ENCODE results near the gene GRM7. TPM values are rescaled to one million over a fixed set of nuclear protein-coding genes. Genes with fewer than 3 reads are reported as not detected.

Gene GRM7
- polyA plus RNA-seq, 3 donors, result not detected

DNA sequence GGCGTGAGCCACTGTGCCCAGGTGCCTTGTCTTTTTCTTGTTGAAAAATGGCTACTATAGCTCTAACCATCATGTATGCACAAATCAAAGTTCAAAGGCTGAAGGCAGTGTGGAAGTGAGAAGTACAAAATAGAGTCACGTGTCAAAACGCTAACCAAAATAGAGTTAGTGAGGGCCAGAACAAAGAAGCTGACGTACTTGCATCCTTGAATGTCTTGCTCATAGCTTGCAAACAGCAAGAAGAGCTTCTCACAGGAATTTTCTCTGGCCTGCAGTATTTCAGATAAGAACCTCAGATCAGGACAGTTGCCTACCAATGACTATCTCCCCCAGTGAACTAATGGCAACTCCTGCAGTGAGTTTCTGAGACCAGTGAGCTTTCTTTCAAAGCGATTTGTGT is 713.5 kb downstream of the GRM7 start:
- H3K36me3 ChIP-seq (replicated peaks in 1 of 2; ENCODE audit: control insufficient read depth in 1 of 2, insufficient read depth in 2 of 2, low read length in 2 of 2), result no peaks in the 10 kb centered on the region
- TF ChIP-seq, protein P1, sequence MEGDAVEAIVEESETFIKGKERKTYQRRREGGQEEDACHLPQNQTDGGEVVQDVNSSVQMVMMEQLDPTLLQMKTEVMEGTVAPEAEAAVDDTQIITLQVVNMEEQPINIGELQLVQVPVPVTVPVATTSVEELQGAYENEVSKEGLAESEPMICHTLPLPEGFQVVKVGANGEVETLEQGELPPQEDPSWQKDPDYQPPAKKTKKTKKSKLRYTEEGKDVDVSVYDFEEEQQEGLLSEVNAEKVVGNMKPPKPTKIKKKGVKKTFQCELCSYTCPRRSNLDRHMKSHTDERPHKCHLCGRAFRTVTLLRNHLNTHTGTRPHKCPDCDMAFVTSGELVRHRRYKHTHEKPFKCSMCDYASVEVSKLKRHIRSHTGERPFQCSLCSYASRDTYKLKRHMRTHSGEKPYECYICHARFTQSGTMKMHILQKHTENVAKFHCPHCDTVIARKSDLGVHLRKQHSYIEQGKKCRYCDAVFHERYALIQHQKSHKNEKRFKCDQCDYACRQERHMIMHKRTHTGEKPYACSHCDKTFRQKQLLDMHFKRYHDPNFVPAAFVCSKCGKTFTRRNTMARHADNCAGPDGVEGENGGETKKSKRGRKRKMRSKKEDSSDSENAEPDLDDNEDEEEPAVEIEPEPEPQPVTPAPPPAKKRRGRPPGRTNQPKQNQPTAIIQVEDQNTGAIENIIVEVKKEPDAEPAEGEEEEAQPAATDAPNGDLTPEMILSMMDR (IDR thresholded peaks at IDR 0.05), result no peak
- Mint-ChIP-seq H3K27ac (no peak overlapping the region), H3K27me3 (ENCODE audit: low read depth in 3 of 3) (no peaks in the 10 kb centered on the region), H3K9me3 (peaks cover 12 to 23% (median 16%) of the 10 kb centered on the region in 7 donors), H3K36me3 (no peaks in the 10 kb centered on the region), H3K4me1 (no peaks in the 10 kb centered on the region), H3K4me3 (no peak overlapping the region)
- H3K9me3 ChIP-seq (replicated peaks in 1 of 2; ENCODE audit: control insufficient read depth in 1 of 2, insufficient read depth in 1 of 2, low read length in 2 of 2), result peaks cover 4 to 16% of the 10 kb centered on the region in 2 donors
- no peak overlapping the region for H3K9ac ChIP-seq (ENCODE audit: insufficient read depth, low read length, poor library complexity, severe bottlenecking)
- no peak overlapping the region for H3K4me2 ChIP-seq (replicated peaks; ENCODE audit: extremely low read depth, low read length, poor library complexity, severe bottlenecking)
- intact Hi-C loops (cut with micrococcal nuclease), result no loop called here
- H3K79me2 ChIP-seq (ENCODE audit: insufficient read depth, low read length), result no peaks in the 10 kb centered on the region
- DNase-seq, result no peak
- H3K27ac ChIP-seq (ENCODE audit: low read depth in 1 of 2, low read length in 2 of 2), result no peak overlapping the region
- H3K4me1 ChIP-seq (ENCODE audit: control insufficient read depth in 1 of 2, insufficient read depth in 2 of 2, low read length in 2 of 2), result no peaks in the 10 kb centered on the region
- no peaks in the 10 kb centered on the region for H4K20me1 ChIP-seq (ENCODE audit: insufficient read depth, low read length)
- no peaks in the 10 kb centered on the region for H3K27me3 ChIP-seq (ENCODE audit: control insufficient read depth in 2 of 2, insufficient read depth in 2 of 2, low read length in 2 of 2)
- 94% methylated on average over 2 of the region's 5 CpGs for WGBS (ENCODE audit: insufficient coverage)
- no peak overlapping the region for H3K4me3 ChIP-seq (replicated peaks in 1 of 3; ENCODE audit: low read depth in 2 of 3, low read length in 3 of 3)
- no peak overlapping the region for H2AFZ ChIP-seq (ENCODE audit: insufficient read depth, low read depth, low read length, poor library complexity, severe bottlenecking)

DNA sequence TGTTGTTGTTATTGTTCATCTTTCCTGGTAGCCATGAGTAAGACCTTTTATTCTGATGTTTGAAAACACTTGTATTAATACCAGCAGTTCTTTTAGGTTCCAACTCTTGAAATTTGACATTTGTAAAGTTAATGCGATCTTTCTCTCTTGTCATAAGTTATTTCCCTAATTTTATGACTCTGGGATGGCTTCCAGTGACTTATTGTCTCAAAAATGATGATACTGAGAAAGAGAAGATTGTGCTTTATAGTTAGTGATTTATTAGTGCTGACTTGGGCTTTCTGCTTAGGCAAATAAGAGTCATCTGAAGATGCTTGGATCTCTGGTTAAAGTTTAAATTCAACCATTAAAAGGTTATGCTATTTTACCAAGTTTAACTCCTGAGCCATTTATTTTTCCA is 715.2 kb downstream of the GRM7 start:
- WGBS (ENCODE audit: insufficient coverage), result no CpG with 5 or more reads among the region's 1 CpG

More for the DNA sequence above, 715.2 kb downstream of the GRM7 start:
- Mint-ChIP-seq H3K36me3 (no peaks in the 10 kb centered on the region), H3K4me3 (no peak overlapping the region), H3K27ac (no peak overlapping the region), H3K9me3 (peaks cover 3 to 14% (median 7%) of the 10 kb centered on the region in 7 donors), H3K27me3 (ENCODE audit: low read depth in 3 of 3) (no peaks in the 10 kb centered on the region), H3K4me1 (no peaks in the 10 kb centered on the region)
- no peaks in the 10 kb centered on the region for H3K4me1 ChIP-seq (ENCODE audit: control insufficient read depth in 1 of 2, insufficient read depth in 2 of 2, low read length in 2 of 2)
- DNase-seq, result no peak
- H3K36me3 ChIP-seq (replicated peaks in 1 of 2; ENCODE audit: control insufficient read depth in 1 of 2, insufficient read depth in 2 of 2, low read length in 2 of 2), result no peaks in the 10 kb centered on the region
- H3K4me2 ChIP-seq (replicated peaks; ENCODE audit: extremely low read depth, low read length, poor library complexity, severe bottlenecking), result no peak overlapping the region
- H3K4me3 ChIP-seq (replicated peaks in 1 of 3; ENCODE audit: low read depth in 2 of 3, low read length in 3 of 3), result no peak overlapping the region
- peaks cover 0 to 5% of the 10 kb centered on the region in 2 donors for H3K9me3 ChIP-seq (replicated peaks in 1 of 2; ENCODE audit: control insufficient read depth in 1 of 2, insufficient read depth in 1 of 2, low read length in 2 of 2)
- H2AFZ ChIP-seq (ENCODE audit: insufficient read depth, low read depth, low read length, poor library complexity, severe bottlenecking), result no peak overlapping the region
- no peaks in the 10 kb centered on the region for H4K20me1 ChIP-seq (ENCODE audit: insufficient read depth, low read length)
- no peak overlapping the region for H3K9ac ChIP-seq (ENCODE audit: insufficient read depth, low read length, poor library complexity, severe bottlenecking)
- H3K27ac ChIP-seq (ENCODE audit: low read depth in 1 of 2, low read length in 2 of 2), result no peak overlapping the region
- H3K27me3 ChIP-seq (ENCODE audit: control insufficient read depth in 2 of 2, insufficient read depth in 2 of 2, low read length in 2 of 2), result no peaks in the 10 kb centered on the region
- no peaks in the 10 kb centered on the region for H3K79me2 ChIP-seq (ENCODE audit: insufficient read depth, low read length)
- TF ChIP-seq, protein P1 (IDR thresholded peaks at IDR 0.05), result no peak
- intact Hi-C loops (cut with micrococcal nuclease), result no loop called here

Measured in CD14-positive monocyte (primary cell).